Heart left ventricle (tissue), 16 donors: ENCODE measurements around the gene LYPLA2. TPM values are rescaled to one million over a fixed set of nuclear protein-coding genes. Genes with fewer than 3 reads are reported as not detected.
A peak's percentile ranks its signal among the peaks of the same experiment; 100 is the strongest.

Source experiments
- ATAC-seq, 4 donors: fragments of 200-7000 bp; cut with Tn5 transposase; one replicate each; pipeline ENCODE4 v1.9.1; 2020 to 2022; ENCODE audit warnings: moderate library complexity in 4 of 4, mild to moderate bottlenecking in 3 of 4, moderate number of reproducible peaks in 1 of 4
- DNase-seq, 5 donors: peaks; one replicate each; pipeline ENCODE4 v3.0.0-alpha.2; 2020
- H3K27ac ChIP-seq, 12 donors: fragments of 200-600 bp; sonication (generic) in 4 of 12; one replicate each; pipeline versions ENCODE4 v1.5.0 to v1.8.0; 2016 to 2022; ENCODE audit warnings: mild to moderate bottlenecking in 2 of 12
- H3K27me3 ChIP-seq, 9 donors: fragments of 200-600 bp; sonication (generic) in 2 of 9; one replicate each; pipeline versions ENCODE4 v1.5.1 to v1.8.0; 2016 to 2022; ENCODE audit warnings: mild to moderate bottlenecking in 3 of 9
- H3K36me3 ChIP-seq, 9 donors: fragments of 200-600 bp; sonication (generic) in 2 of 9; one replicate each; pipeline versions ENCODE4 v1.5.0 to v1.8.0; 2018 to 2022; ENCODE audit warnings: mild to moderate bottlenecking in 2 of 9
- H3K4me1 ChIP-seq, 12 donors: fragments of 200-600 bp; sonication (generic) in 4 of 12; one replicate each; pipeline versions ENCODE4 v1.5.0 to v1.8.0; 2016 to 2022; ENCODE audit warnings: mild to moderate bottlenecking in 3 of 12
- H3K4me3 ChIP-seq, 12 donors: fragments of 200-600 bp; sonication (generic) in 4 of 12; one replicate each; pipeline versions ENCODE4 v1.5.0 to v1.8.0; 2017 to 2022; ENCODE audit warnings: mild to moderate bottlenecking in 9 of 12, moderate library complexity in 4 of 12
- H3K9me3 ChIP-seq, 12 donors: fragments of 200-600 bp; sonication (generic) in 4 of 12; one replicate each; pipeline versions ENCODE4 v1.5.0 to v1.8.0; 2016 to 2022; ENCODE audit warnings: mild to moderate bottlenecking in 1 of 12
- POLR2A ChIP-seq, 2 donors: fragments of 450-650 bp; IDR thresholded peaks; one replicate each; pipeline ENCODE4 v1.6.1; 2017; ENCODE audit warnings: antibody characterized with exemption in 2 of 2, mild to moderate bottlenecking in 2 of 2, moderate library complexity in 2 of 2
- WGBS, 4 donors: extraction: QIAGEN DNeasy Blood & Tissue Kit in 2 of 4; methylation state at CpG; one replicate each; pipeline versions ENCODE4 v1.1.5 to v1.1.7; 2013 to 2018; 5-methylcytosine and 5-hydroxymethylcytosine counted together
- intact Hi-C, 10 donors: fragments of 100-400 bp; cut with DNase I; formaldehyde crosslinking; loops; one replicate each; pipeline versions ENCODE4 v1.11.1 to v1.14.2; 2022
- polyA plus RNA-seq, 2 donors: library from polyadenylated mRNA; stranded (reverse); fragments of 200-250 nt; gene quantifications; one replicate each; pipeline ENCODE4 v1.2.3, GENCODE V29; 2013
- total RNA-seq, 9 donors: library from RNA; depleted of rRNA in 2 of 9; stranded (reverse); fragments of >200 nt in 2 of 9; fragmentation: NEBNext Ultra II Directional in 3 of 9; extraction: Animal tissue kit (Norgen Biotek cat#: 25700) in 3 of 9; gene quantifications; one replicate each; pipeline versions ENCODE4 v1.1.0 to v1.2.4, GENCODE V29; 2016 to 2023
- TF ChIP-seq, protein P1 (sequence below), 12 donors: fragments of 200-600 bp; sonication (generic) in 4 of 12; IDR thresholded peaks; one replicate each; pipeline versions ENCODE4 v1.5.0 to v1.8.0; 2018 to 2022; ENCODE audit warnings: antibody characterized with exemption in 12 of 12, mild to moderate bottlenecking in 5 of 12
- donor health status: ischemic (EF 13 %, LVEDD 7.1; RV severe dilation, severe dysfunction).
- donor health status: healthy with polysubstance abuse.
- donor health status: DM: no; HTN: yes; CAD: no.
- donor health status: DM: no; HTN: no; CAD: no.
- donor health status: ischemic (EF 25% LVEDD 6.9; RV normal size, moderate dysfunction).
- donor health status: ischemic (EF 25% LVEDD 5.7; RV mildly dilated, moderate dysfunction).
- donor health status: healthy.
- donor health status: DM: yes; HTN: yes; CAD: no.
- donor health status: ischemic (EF 35%, LVEDD 5.7; RV mildly dilated, moderate dysfunction).
- donor health status: nonischemic (EF 11% LVEDD 7.7; RV severe dilation, severe dysfunction).
- donor health status: DM: yes; HTN: yes; CAD: no.
- donor health status: PGD.
- donor health status: ischemic (EF 29% LVEDD 5.4; RV normal size, mild dysfunction).
- donor health status: nonischemic (EF 23%, LVEDD 6.1; RV moderate dilation, normal function).

LYPLA2 gene
- total and polyA plus RNA-seq, 11 donors: 22.2 to 63.3 (median 29.5) TPM

GRCh38 chr1:23798662-23799142 lies 7.8 kb downstream of the LYPLA2 start:
- Histone ChIP-seq H3K36me3 (peaks cover 0 to 42% (median 16%) of the 10 kb centered on the region in 9 donors), H3K4me1 (peaks cover 3 to 28% (median 20%) of the 10 kb centered on the region in 12 donors), H3K27me3 (no peaks in the 10 kb centered on the region), H3K27ac (peak overlapping the region in 4 of 12 donors; percentile 25 to 97 (median 96)), H3K4me3 (peak overlapping the region in 2 of 12 donors; percentile 78 to 79), H3K9me3 (no peaks in the 10 kb centered on the region)
- TF ChIP-seq, protein P1, sequence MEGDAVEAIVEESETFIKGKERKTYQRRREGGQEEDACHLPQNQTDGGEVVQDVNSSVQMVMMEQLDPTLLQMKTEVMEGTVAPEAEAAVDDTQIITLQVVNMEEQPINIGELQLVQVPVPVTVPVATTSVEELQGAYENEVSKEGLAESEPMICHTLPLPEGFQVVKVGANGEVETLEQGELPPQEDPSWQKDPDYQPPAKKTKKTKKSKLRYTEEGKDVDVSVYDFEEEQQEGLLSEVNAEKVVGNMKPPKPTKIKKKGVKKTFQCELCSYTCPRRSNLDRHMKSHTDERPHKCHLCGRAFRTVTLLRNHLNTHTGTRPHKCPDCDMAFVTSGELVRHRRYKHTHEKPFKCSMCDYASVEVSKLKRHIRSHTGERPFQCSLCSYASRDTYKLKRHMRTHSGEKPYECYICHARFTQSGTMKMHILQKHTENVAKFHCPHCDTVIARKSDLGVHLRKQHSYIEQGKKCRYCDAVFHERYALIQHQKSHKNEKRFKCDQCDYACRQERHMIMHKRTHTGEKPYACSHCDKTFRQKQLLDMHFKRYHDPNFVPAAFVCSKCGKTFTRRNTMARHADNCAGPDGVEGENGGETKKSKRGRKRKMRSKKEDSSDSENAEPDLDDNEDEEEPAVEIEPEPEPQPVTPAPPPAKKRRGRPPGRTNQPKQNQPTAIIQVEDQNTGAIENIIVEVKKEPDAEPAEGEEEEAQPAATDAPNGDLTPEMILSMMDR (IDR thresholded peaks at IDR 0.05): no peak
- ATAC-seq (no peak), DNase-seq (no peak)
- intact Hi-C loops: no loop called here
- 85 to 89% (median 88%) methylated on average over 7 to 12 of the region's 12 CpGs for WGBS, 4 donors

- intact Hi-C loops: no loop called here
- Histone ChIP-seq H3K9me3 (no peaks in the 10 kb centered on the region), H3K27me3 (no peaks in the 10 kb centered on the region), H3K4me3 (peak overlapping the region in 8 of 12 donors; percentile 64 to 88 (median 79)), H3K36me3 (peaks cover 0 to 41% (median 21%) of the 10 kb centered on the region in 9 donors), H3K27ac (peak overlapping the region in 8 of 12 donors; percentile 84 to 97 (median 95)), H3K4me1 (peaks cover 3 to 23% (median 20%) of the 10 kb centered on the region in 12 donors)
- ATAC-seq: no peak
- WGBS, 4 donors: 74 to 85% (median 76%) methylated on average over 6 to 7 of the region's 7 CpGs
- DNase-seq: no peak
- TF ChIP-seq, protein P1 (IDR thresholded peaks at IDR 0.05): no peak
- TF ChIP-seq POLR2A (IDR thresholded peaks at IDR 0.05): no peak
These were observed 8.3 kb downstream of the LYPLA2 start for GRCh38 chr1:23799255-23799569.

DNA sequence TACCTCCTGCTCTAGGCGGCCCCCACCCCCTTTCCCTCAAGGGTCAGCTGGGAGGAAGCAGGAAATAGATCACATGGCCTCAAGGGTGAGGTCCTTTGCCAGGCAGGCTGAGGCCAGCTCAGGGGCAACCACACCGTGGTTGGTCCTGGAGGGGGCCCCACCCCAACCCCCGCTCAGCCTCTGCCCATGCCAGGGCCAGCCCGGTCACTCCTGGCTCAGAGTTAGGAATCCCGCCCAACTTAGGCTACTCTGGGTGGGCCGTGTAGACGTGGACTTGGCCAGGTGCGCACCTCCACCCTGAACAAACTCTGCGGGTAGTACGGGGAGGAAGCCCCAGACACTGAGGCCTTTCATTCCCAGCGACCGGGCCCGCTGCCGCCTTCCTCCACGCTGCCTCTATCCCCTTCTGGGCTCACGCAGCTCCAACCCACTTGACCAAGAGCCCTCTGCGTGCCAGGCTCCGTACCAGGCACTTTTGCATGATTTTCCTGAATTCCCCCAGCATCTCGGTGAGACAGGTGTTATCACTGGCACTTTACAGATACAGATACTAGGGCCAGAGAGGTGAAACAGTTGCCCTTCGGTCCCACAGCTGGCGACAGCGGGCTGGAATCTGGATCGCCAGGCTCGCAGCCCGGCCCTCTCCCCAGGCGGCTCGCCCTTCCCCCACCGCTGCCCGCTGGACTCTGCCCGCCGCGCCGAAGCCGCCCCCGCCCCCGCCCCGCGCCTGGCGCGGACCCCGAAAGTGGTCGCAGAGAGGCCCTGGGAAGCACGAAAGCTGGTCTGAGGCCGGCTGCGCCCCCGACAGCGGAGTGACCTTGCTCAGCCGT lies 8.8 kb downstream of the LYPLA2 start:
- WGBS, 4 donors: 2 to 7% (median 3%) methylated on average over 21 to 48 of the region's 48 CpGs
- Histone ChIP-seq H3K9me3 (no peaks in the 10 kb centered on the region), H3K4me1 (peaks cover 3 to 23% (median 20%) of the 10 kb centered on the region in 12 donors), H3K27me3 (no peaks in the 10 kb centered on the region), H3K4me3 (peak overlapping the region; percentile 64 to 97 (median 80)), H3K27ac (peak overlapping the region in 11 of 12 donors; percentile 70 to 97 (median 94)), H3K36me3 (peaks cover 0 to 36% (median 20%) of the 10 kb centered on the region in 9 donors)
- ATAC-seq (peak in 3 of 4 donors; percentile 20 to 59 (median 49)), DNase-seq (peak in 4 of 5 donors; percentile 49 to 63 (median 57))
- peak in 1 of 2 donors; percentile 38 for TF ChIP-seq POLR2A (IDR thresholded peaks at IDR 0.05)
- TF ChIP-seq, protein P1 (IDR thresholded peaks at IDR 0.05): no peak
- intact Hi-C loops: loop anchor here in 3 of 10 donors (10.0 kb wide), 2 partner anchors 65 to 225 kb away; partner anchors contain the start of gene FUCA1 (in 2 of the 3)
